GM23338 (cell line): ENCODE data around the gene SOX12. TPM values are rescaled to one million over a fixed set of nuclear protein-coding genes. Genes with fewer than 3 reads are reported as not detected.

Experiments used
- ATAC-seq: fragments of 200-7000 bp; cut with Tn5 transposase; 3 replicates; pipeline ENCODE4 v1.9.1; 2020
- DNase-seq: peaks from one replicate; pipeline ENCODE4 v3.0.0-alpha.2; 2015; ENCODE audit warnings: low spot score
- H2AFZ ChIP-seq: fragments of 200-600 bp; sonication (generic); 2 replicates; pipeline ENCODE4 v1.8.0; 2016; ENCODE audit warnings: antibody characterized with exemption, mild to moderate bottlenecking, moderate library complexity
- H3F3A ChIP-seq: fragments of 200-600 bp; sonication (generic); replicated peaks from 2 replicates; pipeline ENCODE4 v1.8.0; 2017; ENCODE audit warnings: antibody characterized with exemption, mixed run types, low read depth
- H3K27ac ChIP-seq: fragments of 200-600 bp; sonication (generic); 2 replicates; pipeline ENCODE4 v1.6.1; 2016; ENCODE audit warnings: low read depth
- H3K27me3 ChIP-seq: fragments of 200-600 bp; sonication (generic); 2 replicates; pipeline ENCODE4 v1.8.0; 2016; ENCODE audit warnings: mild to moderate bottlenecking, mixed run types, moderate library complexity; ENCODE audit not compliant: insufficient read depth
- H3K36me3 ChIP-seq: fragments of 200-600 bp; sonication (generic); 2 replicates; pipeline ENCODE4 v1.8.0; 2016; ENCODE audit warnings: mild to moderate bottlenecking; ENCODE audit not compliant: insufficient read depth
- H3K4me1 ChIP-seq: fragments of 200-600 bp; sonication (generic); 2 replicates; pipeline ENCODE4 v1.8.0; 2016; ENCODE audit warnings: mild to moderate bottlenecking, moderate library complexity; ENCODE audit not compliant: insufficient read depth
- H3K4me2 ChIP-seq: fragments of 200-600 bp; sonication (generic); 2 replicates; pipeline ENCODE4 v1.7.1; 2017; ENCODE audit warnings: mixed run types
- H3K4me3 ChIP-seq: fragments of 200-600 bp; sonication (generic); 2 replicates; pipeline ENCODE4 v1.6.1; 2016; ENCODE audit warnings: mixed run types
- H3K79me2 ChIP-seq: fragments of 200-600 bp; sonication (generic); replicated peaks from 2 replicates; pipeline ENCODE4 v1.8.0; 2017; ENCODE audit warnings: mild to moderate bottlenecking; ENCODE audit not compliant: insufficient read depth
- H3K9me2 ChIP-seq: fragments of 200-600 bp; sonication (generic); 2 replicates; pipeline ENCODE4 v1.8.0; 2017; ENCODE audit not compliant: insufficient read depth
- H4K20me1 ChIP-seq: fragments of 200-600 bp; sonication (generic); replicated peaks from 2 replicates; pipeline ENCODE4 v1.8.0; 2017; ENCODE audit warnings: mild to moderate bottlenecking; ENCODE audit not compliant: insufficient read depth
- H3K27ac Mint-ChIP-seq: 2 replicates; pipeline ENCODE4 v1.8.0; 2020; ENCODE audit warnings: inconsistent platforms, mild to moderate bottlenecking, moderate library complexity, mixed read lengths
- H3K27me3 Mint-ChIP-seq: 3 replicates; pipeline ENCODE4 v1.8.0; 2022; ENCODE audit warnings: low read depth, mild to moderate bottlenecking, moderate library complexity, mixed read lengths, inconsistent platforms; ENCODE audit not compliant: insufficient read depth, poor library complexity
- H3K36me3 Mint-ChIP-seq: 3 replicates; pipeline ENCODE4 v1.8.0; 2021; ENCODE audit warnings: low read depth, mild to moderate bottlenecking, inconsistent platforms, moderate library complexity, mixed read lengths
- H3K4me1 Mint-ChIP-seq: 3 replicates; pipeline ENCODE4 v1.8.0; 2020; ENCODE audit warnings: mild to moderate bottlenecking, inconsistent platforms, mixed read lengths
- H3K4me3 Mint-ChIP-seq: 3 replicates; pipeline ENCODE4 v1.8.0; 2021; ENCODE audit warnings: moderate library complexity, mild to moderate bottlenecking, inconsistent platforms, mixed read lengths
- H3K9me3 Mint-ChIP-seq: 3 replicates; pipeline ENCODE4 v1.8.0; 2020; ENCODE audit warnings: moderate library complexity, mild to moderate bottlenecking, inconsistent platforms, mixed read lengths
- CREB1 ChIP-seq: fragments of 250-450 bp; sonication (Bioruptor Pico); IDR thresholded peaks from 2 replicates; pipeline ENCODE4 v1.5.0; 2020; ENCODE audit warnings: low read depth, mild to moderate bottlenecking, moderate library complexity
- EZH2 ChIP-seq: fragments of 200-600 bp; sonication (generic); IDR thresholded peaks from one replicate; pipeline ENCODE4 v1.8.0; 2017; ENCODE audit warnings: antibody characterized with exemption, mild to moderate bottlenecking, low read depth; ENCODE audit not compliant: unreplicated experiment
- NANOG ChIP-seq: IDR thresholded peaks from 2 replicates; pipeline ENCODE4 v1.6.1; 2016; ENCODE audit warnings: antibody characterized with exemption, borderline replicate concordance
- POLR2AphosphoS5 ChIP-seq: IDR thresholded peaks from 2 replicates; pipeline ENCODE4 v1.6.1; 2016; ENCODE audit warnings: antibody characterized with exemption, low read depth
- STAT1 ChIP-seq: IDR thresholded peaks from one replicate; pipeline ENCODE4 v1.6.1; 2016; ENCODE audit warnings: antibody characterized with exemption; ENCODE audit not compliant: unreplicated experiment
- ZNF114 ChIP-seq: fragments of 250-450 bp; sonication (Bioruptor Pico); IDR thresholded peaks from 2 replicates; pipeline ENCODE4 v1.5.0; 2020; ENCODE audit warnings: mild to moderate bottlenecking, moderate library complexity
- ZNF331 ChIP-seq: fragments of 250-450 bp; sonication (Bioruptor Pico); IDR thresholded peaks from 2 replicates; pipeline ENCODE4 v1.5.0; 2020; ENCODE audit warnings: low read depth, mild to moderate bottlenecking, moderate library complexity
- polyA plus RNA-seq: library from polyadenylated mRNA; unstranded; fragments of >200 nt; fragmentation: Nextera tagmentation; extraction: Ambion mirVana; gene quantifications from 2 replicates; pipeline ENCODE4 v1.2.1, GENCODE V29; 2016
- total RNA-seq: library from RNA; depleted of rRNA; stranded (reverse); fragments of >200 nt; shearing (Covaris generic); gene quantifications from 2 replicates; pipeline ENCODE4 v1.2.3, GENCODE V29; 2014
- TF ChIP-seq, protein P1 (sequence below): IDR thresholded peaks from one replicate; pipeline ENCODE4 v1.6.1; 2018; ENCODE audit warnings: antibody characterized with exemption; ENCODE audit not compliant: unreplicated experiment
- TF ChIP-seq, protein P2 (sequence below): fragments of 250-450 bp; sonication (Bioruptor Pico); IDR thresholded peaks from 2 replicates; pipeline ENCODE4 v1.5.0; 2020; ENCODE audit warnings: mild to moderate bottlenecking, moderate library complexity
- TF ChIP-seq, protein P3 (sequence below): IDR thresholded peaks from 2 replicates; pipeline ENCODE4 v1.6.1; 2016; ENCODE audit warnings: antibody characterized with exemption

Gene SOX12
- total and polyA plus RNA-seq, 2 experiments from 2014 or later: 14.1 to 32.0 TPM

DNA sequence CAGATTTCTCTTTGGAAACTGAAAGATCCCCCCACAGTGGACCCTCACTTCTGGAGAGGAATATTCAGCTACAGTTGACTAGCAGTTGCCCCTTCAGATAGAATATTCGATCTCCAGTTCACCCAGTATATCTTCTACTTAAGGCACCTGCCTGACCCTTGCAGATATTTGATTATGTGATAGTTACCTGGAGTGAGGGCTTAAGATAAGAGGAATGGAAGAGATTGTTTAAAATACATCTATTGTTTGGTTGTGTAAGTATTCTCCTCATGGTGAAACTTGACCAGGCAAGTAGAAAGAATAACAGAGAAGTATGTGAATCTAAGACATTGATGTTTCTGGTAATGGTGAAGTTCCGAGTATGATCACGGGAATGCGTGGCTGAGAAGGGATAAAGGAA lies 29.5 kb upstream of the SOX12 start:
- no peak for ATAC-seq
- Histone ChIP-seq H3K27ac (no peak overlapping the region), H3K4me3 (no peak overlapping the region), H3K36me3 (no peaks in the 10 kb centered on the region), H3K79me2 (peaks cover 36% of the 10 kb centered on the region), H3K4me2 (no peak overlapping the region), H3F3A (peaks cover 28% of the 10 kb centered on the region), H2AFZ (no peak overlapping the region), H3K4me1 (peaks cover 29% of the 10 kb centered on the region), H4K20me1 (peaks cover 5% of the 10 kb centered on the region; the same call in 1 of the 2 replicates), H3K9me2 (no peaks in the 10 kb centered on the region), H3K27me3 (peaks cover 37% of the 10 kb centered on the region)
- TF ChIP-seq ZNF114 (CRISPR knock-in tag) (no peak), EZH2 (no peak), POLR2AphosphoS5 (no peak), STAT1 (no peak), NANOG (no peak), ZNF331 (no peak)
- TF ChIP-seq, protein P1, sequence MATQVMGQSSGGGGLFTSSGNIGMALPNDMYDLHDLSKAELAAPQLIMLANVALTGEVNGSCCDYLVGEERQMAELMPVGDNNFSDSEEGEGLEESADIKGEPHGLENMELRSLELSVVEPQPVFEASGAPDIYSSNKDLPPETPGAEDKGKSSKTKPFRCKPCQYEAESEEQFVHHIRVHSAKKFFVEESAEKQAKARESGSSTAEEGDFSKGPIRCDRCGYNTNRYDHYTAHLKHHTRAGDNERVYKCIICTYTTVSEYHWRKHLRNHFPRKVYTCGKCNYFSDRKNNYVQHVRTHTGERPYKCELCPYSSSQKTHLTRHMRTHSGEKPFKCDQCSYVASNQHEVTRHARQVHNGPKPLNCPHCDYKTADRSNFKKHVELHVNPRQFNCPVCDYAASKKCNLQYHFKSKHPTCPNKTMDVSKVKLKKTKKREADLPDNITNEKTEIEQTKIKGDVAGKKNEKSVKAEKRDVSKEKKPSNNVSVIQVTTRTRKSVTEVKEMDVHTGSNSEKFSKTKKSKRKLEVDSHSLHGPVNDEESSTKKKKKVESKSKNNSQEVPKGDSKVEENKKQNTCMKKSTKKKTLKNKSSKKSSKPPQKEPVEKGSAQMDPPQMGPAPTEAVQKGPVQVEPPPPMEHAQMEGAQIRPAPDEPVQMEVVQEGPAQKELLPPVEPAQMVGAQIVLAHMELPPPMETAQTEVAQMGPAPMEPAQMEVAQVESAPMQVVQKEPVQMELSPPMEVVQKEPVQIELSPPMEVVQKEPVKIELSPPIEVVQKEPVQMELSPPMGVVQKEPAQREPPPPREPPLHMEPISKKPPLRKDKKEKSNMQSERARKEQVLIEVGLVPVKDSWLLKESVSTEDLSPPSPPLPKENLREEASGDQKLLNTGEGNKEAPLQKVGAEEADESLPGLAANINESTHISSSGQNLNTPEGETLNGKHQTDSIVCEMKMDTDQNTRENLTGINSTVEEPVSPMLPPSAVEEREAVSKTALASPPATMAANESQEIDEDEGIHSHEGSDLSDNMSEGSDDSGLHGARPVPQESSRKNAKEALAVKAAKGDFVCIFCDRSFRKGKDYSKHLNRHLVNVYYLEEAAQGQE: no peak
- peaks cover 20% of the 10 kb centered on the region for H3K4me1 Mint-ChIP-seq
- peaks cover 31% of the 10 kb centered on the region for H3K36me3 Mint-ChIP-seq
- H3K9me3 Mint-ChIP-seq: peaks cover 5% of the 10 kb centered on the region; the same call in 2 of the 3 replicates
- peak overlapping the region; percentile 23; the same call in 2 of the 3 replicates for H3K4me3 Mint-ChIP-seq
- H3K27me3 Mint-ChIP-seq: peaks cover 26% of the 10 kb centered on the region
- no peak overlapping the region for H3K27ac Mint-ChIP-seq
- DNase-seq: no peak

DNA sequence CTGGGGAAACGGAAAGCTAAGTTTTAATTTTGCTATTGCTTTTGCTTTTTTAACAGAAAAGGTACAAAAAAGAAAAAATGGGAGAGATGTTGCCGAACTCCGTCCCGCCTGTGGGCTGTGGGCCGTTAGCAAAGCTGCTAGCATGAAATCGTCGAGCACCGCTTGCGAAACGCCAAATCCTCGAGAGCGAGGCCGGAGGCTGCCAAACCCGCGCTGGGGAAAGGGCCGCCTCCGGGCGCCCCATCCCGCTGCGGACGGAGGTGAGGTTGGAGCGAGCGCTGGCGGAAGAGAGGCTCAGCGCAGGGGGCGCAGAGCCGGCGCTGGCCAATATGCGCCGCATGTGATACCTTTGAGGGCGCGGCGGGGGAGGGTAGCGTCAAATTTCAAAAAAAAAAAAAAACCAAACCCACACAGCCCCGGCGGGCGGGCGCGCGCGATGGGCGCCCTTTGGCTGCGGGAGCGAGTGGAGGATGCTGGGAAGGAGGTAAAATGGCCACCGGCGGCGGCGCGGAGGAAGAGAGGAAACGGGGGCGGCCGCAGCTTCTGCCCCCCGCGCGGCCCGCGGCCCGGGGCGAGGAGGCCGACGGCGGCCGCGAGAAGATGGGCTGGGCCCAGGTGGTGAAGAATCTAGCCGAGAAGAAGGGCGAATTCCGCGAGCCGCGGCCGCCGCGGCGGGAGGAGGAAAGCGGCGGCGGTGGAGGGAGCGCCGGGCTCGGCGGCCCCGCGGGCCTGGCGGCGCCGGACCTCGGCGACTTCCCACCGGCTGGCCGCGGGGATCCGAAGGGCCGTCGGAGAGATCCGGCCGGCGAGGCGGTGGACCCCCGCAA lies 28.0 kb upstream of the SOX12 start, which contains the start of gene ZCCHC3:
Gene ZCCHC3, plus strand, starts transcription at position 473 of the 827 bp plus-strand sequence. Its CDS starts 17 bp downstream, at position 490.
- ATAC-seq (peak; percentile 81), DNase-seq (peak; percentile 97)
- Histone ChIP-seq H3K27me3 (peaks cover 31% of the 10 kb centered on the region), H2AFZ (no peak within 1 kb of the TSS), H3K36me3 (no peaks in the 10 kb centered on the region), H3K79me2 (peaks cover 41% of the 10 kb centered on the region), H4K20me1 (peaks cover 5% of the 10 kb centered on the region; the same call in 1 of the 2 replicates), H3K9me2 (no peaks in the 10 kb centered on the region), H3K4me1 (peaks cover 28% of the 10 kb centered on the region), H3K4me2 (peak within 1 kb of the TSS; percentile 81), H3F3A (peaks cover 33% of the 10 kb centered on the region), H3K27ac (peak within 1 kb of the TSS; percentile 87), H3K4me3 (peak within 1 kb of the TSS; percentile 97)
- Mint-ChIP-seq H3K9me3 (peaks cover 5% of the 10 kb centered on the region), H3K27ac (peak within 1 kb of the TSS; percentile 98), H3K4me3 (peak within 1 kb of the TSS; percentile 98), H3K27me3 (peaks cover 30% of the 10 kb centered on the region), H3K36me3 (peaks cover 39% of the 10 kb centered on the region), H3K4me1 (peaks cover 33% of the 10 kb centered on the region)
- no peak for TF ChIP-seq ZNF114 (CRISPR knock-in tag)
- no peak for TF ChIP-seq STAT1
- TF ChIP-seq CREB1 (CRISPR knock-in tag): peak; percentile 65
- no peak; the same call in 1 of the 2 replicates for TF ChIP-seq NANOG
- TF ChIP-seq, protein P2, sequence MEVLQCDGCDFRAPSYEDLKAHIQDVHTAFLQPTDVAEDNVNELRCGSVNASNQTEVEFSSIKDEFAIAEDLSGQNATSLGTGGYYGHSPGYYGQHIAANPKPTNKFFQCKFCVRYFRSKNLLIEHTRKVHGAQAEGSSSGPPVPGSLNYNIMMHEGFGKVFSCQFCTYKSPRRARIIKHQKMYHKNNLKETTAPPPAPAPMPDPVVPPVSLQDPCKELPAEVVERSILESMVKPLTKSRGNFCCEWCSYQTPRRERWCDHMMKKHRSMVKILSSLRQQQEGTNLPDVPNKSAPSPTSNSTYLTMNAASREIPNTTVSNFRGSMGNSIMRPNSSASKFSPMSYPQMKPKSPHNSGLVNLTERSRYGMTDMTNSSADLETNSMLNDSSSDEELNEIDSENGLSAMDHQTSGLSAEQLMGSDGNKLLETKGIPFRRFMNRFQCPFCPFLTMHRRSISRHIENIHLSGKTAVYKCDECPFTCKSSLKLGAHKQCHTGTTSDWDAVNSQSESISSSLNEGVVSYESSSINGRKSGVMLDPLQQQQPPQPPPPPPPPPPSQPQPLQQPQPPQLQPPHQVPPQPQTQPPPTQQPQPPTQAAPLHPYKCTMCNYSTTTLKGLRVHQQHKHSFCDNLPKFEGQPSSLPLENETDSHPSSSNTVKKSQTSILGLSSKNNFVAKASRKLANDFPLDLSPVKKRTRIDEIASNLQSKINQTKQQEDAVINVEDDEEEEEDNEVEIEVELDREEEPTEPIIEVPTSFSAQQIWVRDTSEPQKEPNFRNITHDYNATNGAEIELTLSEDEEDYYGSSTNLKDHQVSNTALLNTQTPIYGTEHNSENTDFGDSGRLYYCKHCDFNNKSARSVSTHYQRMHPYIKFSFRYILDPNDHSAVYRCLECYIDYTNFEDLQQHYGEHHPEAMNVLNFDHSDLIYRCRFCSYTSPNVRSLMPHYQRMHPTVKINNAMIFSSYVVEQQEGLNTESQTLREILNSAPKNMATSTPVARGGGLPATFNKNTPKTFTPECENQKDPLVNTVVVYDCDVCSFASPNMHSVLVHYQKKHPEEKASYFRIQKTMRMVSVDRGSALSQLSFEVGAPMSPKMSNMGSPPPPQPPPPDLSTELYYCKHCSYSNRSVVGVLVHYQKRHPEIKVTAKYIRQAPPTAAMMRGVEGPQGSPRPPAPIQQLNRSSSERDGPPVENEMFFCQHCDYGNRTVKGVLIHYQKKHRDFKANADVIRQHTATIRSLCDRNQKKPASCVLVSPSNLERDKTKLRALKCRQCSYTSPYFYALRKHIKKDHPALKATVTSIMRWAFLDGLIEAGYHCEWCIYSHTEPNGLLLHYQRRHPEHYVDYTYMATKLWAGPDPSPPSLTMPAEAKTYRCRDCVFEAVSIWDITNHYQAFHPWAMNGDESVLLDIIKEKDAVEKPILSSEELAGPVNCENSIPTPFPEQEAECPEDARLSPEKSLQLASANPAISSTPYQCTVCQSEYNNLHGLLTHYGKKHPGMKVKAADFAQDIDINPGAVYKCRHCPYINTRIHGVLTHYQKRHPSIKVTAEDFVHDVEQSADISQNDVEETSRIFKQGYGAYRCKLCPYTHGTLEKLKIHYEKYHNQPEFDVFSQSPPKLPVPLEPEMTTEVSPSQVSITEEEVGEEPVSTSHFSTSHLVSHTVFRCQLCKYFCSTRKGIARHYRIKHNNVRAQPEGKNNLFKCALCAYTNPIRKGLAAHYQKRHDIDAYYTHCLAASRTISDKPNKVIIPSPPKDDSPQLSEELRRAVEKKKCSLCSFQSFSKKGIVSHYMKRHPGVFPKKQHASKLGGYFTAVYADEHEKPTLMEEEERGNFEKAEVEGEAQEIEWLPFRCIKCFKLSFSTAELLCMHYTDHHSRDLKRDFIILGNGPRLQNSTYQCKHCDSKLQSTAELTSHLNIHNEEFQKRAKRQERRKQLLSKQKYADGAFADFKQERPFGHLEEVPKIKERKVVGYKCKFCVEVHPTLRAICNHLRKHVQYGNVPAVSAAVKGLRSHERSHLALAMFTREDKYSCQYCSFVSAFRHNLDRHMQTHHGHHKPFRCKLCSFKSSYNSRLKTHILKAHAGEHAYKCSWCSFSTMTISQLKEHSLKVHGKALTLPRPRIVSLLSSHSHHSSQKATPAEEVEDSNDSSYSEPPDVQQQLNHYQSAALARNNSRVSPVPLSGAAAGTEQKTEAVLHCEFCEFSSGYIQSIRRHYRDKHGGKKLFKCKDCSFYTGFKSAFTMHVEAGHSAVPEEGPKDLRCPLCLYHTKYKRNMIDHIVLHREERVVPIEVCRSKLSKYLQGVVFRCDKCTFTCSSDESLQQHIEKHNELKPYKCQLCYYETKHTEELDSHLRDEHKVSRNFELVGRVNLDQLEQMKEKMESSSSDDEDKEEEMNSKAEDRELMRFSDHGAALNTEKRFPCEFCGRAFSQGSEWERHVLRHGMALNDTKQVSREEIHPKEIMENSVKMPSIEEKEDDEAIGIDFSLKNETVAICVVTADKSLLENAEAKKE (CRISPR knock-in tag): no peak
- TF ChIP-seq POLR2AphosphoS5: peak; percentile 63; the same call in 1 of the 2 replicates
- TF ChIP-seq, protein P3, sequence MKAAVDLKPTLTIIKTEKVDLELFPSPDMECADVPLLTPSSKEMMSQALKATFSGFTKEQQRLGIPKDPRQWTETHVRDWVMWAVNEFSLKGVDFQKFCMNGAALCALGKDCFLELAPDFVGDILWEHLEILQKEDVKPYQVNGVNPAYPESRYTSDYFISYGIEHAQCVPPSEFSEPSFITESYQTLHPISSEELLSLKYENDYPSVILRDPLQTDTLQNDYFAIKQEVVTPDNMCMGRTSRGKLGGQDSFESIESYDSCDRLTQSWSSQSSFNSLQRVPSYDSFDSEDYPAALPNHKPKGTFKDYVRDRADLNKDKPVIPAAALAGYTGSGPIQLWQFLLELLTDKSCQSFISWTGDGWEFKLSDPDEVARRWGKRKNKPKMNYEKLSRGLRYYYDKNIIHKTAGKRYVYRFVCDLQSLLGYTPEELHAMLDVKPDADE: no peak
